GM19452 (cell line): ENCODE data around the gene OR6Y1.

ENCODE experiments used
- ATAC-seq: cut with Tn5 transposase; IDR thresholded peaks from one replicate; pipeline ENCODE4 v1.9.1; 2021; ENCODE audit not compliant: unreplicated experiment

The OR6Y1 gene

DNA sequence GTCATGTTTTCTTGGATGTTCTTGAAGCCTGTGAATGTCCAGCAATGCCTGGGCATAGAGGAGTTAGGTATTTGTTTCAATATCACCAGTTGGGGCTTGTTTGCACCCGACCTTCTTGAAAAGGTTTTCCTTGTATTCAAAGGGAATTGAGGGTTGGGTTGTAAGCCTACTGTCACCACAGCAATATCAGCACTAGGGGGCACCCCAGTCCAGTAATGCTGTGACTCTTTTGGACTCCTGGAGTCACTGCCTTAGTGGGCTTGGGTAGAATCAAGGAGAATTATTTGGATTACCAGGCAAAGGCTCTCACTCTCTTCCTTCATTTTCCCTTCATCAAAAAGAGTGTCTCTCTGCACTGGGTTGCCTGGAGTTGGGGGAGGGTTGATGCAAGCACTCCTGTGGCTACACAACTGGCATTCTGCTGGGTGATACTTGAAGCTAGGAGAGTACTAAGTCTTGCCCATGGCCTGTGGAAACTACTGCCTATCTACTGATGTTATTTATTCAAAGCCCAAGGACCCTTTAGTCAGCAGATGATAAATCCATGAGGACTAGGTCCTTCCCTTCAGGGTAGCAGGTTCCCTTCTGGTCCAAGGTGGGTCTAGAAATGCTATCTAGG, 47.7 kb downstream of the OR6Y1 start:
- ATAC-seq: no peak

DNA sequence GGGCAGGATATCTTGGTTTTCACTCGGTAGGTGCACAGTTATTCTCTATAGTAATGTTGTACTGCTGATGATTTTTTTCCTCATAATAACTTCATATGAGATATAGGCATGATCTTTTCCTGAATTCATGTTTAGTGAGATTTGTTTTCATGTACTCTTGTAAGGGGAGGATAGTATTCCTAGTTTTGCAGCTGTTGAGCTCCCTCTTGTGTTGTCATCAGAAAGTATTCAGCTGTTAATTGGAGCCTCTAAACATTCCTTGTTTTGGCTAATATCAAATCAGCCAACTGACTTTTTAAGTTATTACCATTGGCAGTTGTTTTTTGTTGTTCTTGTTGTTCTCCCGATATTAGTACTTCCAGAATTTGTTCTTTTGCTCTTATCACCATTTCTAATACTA, 57.8 kb downstream of the OR6Y1 start:
- ATAC-seq: no peak

DNA sequence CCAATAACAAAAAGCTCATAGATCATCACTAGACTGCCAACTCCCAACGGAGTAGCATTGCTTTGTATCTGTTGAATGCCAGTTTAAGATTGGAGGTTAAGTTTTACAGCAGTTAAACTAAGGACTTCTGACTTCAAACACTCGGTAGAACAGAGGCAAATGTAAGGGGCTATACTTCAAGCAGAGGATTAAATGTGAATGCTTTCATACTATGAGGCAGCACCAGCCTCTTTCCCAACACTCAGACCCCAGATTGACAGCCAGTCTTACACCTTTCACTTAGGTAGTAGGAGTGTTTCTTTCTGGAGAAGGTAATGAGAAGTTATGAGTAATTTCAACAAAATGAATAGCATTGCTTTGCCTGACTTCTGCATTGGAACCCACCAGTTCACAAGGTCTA, 59.4 kb downstream of the OR6Y1 start:
- no peak for ATAC-seq
